Ectodermal cell (in vitro differentiated cells): ENCODE results near the gene MAJIN.
A peak's percentile ranks its signal among the peaks of the same experiment; 100 is the strongest.

Experiments used
- H3K27ac ChIP-seq: 2 replicates; pipeline ENCODE4 v1.7.0; 2013; ENCODE audit warnings: mild to moderate bottlenecking, low read depth, low read length; ENCODE audit not compliant: insufficient read depth, poor library complexity, severe bottlenecking
- H3K27me3 ChIP-seq: 2 replicates; pipeline ENCODE4 v1.7.0; 2013; ENCODE audit warnings: mild to moderate bottlenecking, low read length; ENCODE audit not compliant: insufficient read depth, control insufficient read depth, poor library complexity, severe bottlenecking
- H3K36me3 ChIP-seq: one replicate; pipeline ENCODE4 v1.7.0; 2013; ENCODE audit warnings: low read length; ENCODE audit not compliant: control insufficient read depth, insufficient read depth
- H3K4me1 ChIP-seq: one replicate; pipeline ENCODE4 v1.7.0; 2013; ENCODE audit warnings: low read length; ENCODE audit not compliant: control insufficient read depth, insufficient read depth
- H3K4me3 ChIP-seq: 2 replicates; pipeline ENCODE4 v1.7.0; 2013; ENCODE audit warnings: low read depth, low read length, control low read depth; ENCODE audit not compliant: insufficient read depth
- H3K9me3 ChIP-seq: 2 replicates; pipeline ENCODE4 v1.7.0; 2013; ENCODE audit warnings: mild to moderate bottlenecking, low read length, moderate library complexity; ENCODE audit not compliant: control insufficient read depth
- WGBS, 2 experiments: methylation state at CpG; one replicate each; pipeline ENCODE4 v1.1.7; 2013; ENCODE audit warnings: missing lambda C conversion rate in 2 of 2; 5-methylcytosine and 5-hydroxymethylcytosine counted together

The MAJIN gene

DNA sequence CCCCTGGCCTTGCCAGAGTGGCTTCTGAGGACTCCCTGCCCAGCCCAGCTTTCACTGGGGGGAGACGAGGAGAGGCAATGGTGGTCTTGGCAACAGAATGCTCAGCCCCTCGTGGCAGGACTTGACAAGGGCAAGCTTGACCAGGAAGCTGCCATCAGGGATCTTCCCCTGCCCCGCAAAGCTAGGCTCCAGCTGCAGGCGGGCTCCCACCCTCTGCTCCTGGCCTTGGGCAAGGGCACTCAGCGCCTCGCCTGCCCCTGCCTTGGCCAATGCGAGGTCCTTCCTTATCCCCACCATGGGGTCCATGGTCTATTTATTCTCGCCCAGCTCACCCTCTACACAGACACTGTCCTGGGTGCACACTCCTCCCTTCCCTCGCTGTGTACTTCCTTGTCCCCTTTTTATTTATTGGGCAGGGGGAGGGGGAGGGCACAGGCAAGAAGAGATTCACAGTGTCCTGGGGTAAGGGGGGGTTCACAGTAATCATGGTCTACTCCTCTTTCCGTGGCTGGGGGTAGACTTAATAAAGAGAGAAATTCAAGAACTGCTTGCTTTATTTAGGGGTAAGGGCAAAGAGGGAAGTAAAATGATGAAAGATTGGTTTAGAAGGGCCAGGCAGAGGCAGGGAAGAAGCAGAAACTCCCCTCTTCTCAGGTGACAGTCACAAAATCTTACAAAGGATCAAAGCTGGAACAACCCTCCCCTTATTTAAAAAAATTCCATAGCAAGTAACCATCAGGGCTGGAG is 37.8 kb downstream of the MAJIN start:
- Histone ChIP-seq H3K27ac (no peak overlapping the region), H3K36me3 (no peaks in the 10 kb centered on the region)
- 88 to 90% methylated on average over 9 to 10 of the region's 10 CpGs for WGBS, 2 experiments

DNA sequence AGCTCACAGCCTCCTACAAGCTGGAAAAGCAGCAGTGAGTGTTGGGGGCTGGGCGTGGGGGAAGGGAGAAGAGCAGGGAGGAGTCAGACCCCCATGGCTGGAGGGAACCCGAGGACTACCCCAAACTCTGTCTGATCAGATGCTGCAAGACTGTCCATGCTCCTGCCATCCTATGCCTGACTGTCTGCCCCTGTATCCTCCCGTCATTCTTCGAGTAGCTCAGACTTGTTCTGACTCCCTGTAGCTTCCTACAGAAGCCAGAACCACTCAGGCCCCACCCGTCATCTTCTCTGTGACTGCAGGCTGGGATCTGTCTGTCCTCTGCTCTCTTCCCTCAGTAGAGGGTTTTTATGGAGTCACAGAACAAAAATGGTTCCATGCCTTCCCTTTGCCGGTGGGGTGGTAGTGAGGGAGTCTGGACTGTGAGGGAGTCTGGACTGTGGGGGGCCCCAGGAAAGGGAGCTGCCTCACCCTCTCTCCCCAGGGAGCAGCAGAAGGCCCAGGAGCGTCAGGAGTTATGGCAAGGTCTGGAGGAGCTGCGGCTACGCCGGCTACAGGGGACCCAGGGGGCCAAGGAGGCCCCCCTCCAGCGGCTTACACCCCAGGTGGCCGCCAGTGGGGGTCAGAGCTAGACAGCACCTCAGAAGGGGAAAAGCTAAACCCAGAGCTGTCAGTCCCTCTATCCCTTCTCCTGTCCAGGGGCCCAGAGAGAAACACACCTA is 38.5 kb downstream of the MAJIN start:
- peaks cover 14% of the 10 kb centered on the region for H3K4me1 ChIP-seq
- H3K9me3 ChIP-seq: no peaks in the 10 kb centered on the region
- no peaks in the 10 kb centered on the region for H3K36me3 ChIP-seq
- 89 to 94% methylated on average over 12 of the region's 12 CpGs for WGBS, 2 experiments
- no peak overlapping the region for H3K4me3 ChIP-seq
- H3K27me3 ChIP-seq: no peaks in the 10 kb centered on the region
- H3K27ac ChIP-seq: no peak overlapping the region

More for the DNA sequence above, 37.8 kb downstream of the MAJIN start:
- Histone ChIP-seq H3K27me3 (no peaks in the 10 kb centered on the region), H3K4me1 (peaks cover 14% of the 10 kb centered on the region), H3K9me3 (no peaks in the 10 kb centered on the region), H3K4me3 (no peak overlapping the region)

DNA sequence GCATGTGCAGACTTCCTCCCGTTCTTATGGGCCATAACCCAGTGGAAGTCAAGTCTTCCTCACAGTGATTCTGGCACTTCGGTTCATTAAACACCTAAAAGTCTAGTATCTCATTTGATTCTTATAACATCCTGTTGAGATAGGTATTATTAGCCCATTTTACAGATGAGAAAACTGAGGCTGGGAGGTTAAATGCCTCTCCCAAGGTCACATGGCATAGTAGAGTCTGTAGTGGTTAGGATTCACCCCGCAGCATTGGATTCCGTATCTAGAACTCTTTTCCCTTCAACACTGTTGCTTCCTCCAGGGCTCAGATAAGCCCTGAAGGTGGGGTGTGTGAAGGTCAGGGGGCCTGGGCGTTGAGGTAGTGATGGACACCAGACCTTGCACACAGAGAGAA is 39.6 kb downstream of the MAJIN start:
- 96 to 97% methylated on average over 5 of the region's 5 CpGs for WGBS, 2 experiments
- Histone ChIP-seq H3K36me3 (no peaks in the 10 kb centered on the region), H3K9me3 (no peaks in the 10 kb centered on the region)

DNA sequence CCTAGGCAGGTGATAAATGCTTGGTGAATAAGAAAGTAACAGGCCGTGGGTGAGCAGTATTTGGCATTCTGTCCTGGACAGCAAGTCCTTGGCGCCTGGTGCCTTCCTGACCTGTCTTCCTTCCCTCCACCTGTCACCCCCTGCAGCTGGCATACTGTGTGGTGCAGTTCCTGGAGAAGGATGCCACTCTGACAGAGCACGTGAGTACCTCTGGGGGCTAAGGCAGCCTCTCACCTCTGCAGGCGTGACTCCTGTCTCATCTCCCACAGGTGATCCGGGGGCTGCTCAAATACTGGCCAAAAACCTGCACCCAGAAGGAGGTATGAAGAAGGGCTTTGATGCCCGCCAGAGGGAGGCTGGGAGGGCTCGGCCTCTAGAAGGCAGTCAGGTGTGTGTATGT is 40.6 kb downstream of the MAJIN start:
- Histone ChIP-seq H3K27ac (no peak overlapping the region), H3K4me3 (no peak overlapping the region), H3K27me3 (no peaks in the 10 kb centered on the region), H3K36me3 (no peaks in the 10 kb centered on the region), H3K4me1 (peaks cover 13% of the 10 kb centered on the region), H3K9me3 (no peaks in the 10 kb centered on the region)
- 92% methylated on average over 6 to 7 of the region's 7 CpGs for WGBS, 2 experiments

More for the DNA sequence above, 39.6 kb downstream of the MAJIN start:
- Histone ChIP-seq H3K4me1 (peaks cover 14% of the 10 kb centered on the region), H3K4me3 (no peak overlapping the region), H3K27ac (no peak overlapping the region), H3K27me3 (no peaks in the 10 kb centered on the region)

DNA sequence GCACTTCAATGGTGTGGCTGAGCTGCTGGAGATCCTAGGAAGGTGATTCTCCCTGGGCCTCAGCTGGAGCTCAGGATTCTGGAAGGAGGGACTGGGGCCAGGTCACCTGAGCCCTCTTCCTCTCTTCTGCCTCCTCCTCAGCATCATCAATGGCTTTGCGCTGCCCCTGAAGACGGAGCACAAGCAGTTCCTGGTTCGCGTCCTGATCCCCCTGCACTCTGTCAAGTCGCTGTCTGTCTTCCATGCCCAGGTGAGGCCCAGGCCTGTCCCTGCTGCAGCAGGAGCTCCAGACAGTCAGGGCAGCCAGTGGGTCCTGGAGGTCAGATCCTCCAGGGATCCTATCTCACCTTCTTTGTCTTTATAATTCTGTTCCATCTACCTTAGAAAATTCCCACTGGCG is 41.6 kb downstream of the MAJIN start:
- peaks cover 9% of the 10 kb centered on the region for H3K4me1 ChIP-seq
- H3K36me3 ChIP-seq: no peaks in the 10 kb centered on the region
- H3K27me3 ChIP-seq: peaks cover 2% of the 10 kb centered on the region
- 93 to 94% methylated on average over 6 of the region's 6 CpGs for WGBS, 2 experiments
- H3K27ac ChIP-seq: no peak overlapping the region
- no peak overlapping the region for H3K4me3 ChIP-seq
- no peaks in the 10 kb centered on the region for H3K9me3 ChIP-seq

DNA sequence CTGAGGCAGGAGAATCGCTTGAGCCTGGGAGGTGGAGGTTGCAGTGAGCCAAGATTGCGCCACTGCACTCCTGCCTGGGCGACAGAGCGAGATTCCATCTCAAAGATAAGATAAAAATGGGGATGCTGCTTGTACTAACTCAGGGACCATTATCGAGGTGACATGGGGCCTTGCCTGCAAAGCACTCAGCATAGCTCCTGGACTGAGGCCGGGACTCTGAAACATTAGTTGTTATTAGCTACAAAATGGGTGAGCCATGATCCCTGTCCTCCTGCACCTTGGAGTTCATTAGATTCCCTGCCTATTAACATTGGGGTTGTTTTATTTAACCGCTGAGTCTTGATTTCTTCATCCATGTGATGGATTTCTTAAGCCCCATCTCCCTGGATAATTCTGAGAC is 42.3 kb downstream of the MAJIN start:
- 91 to 95% methylated on average over 7 of the region's 7 CpGs for WGBS, 2 experiments
- Histone ChIP-seq H3K4me1 (peaks cover 9% of the 10 kb centered on the region), H3K4me3 (no peak overlapping the region), H3K27ac (no peak overlapping the region), H3K9me3 (no peaks in the 10 kb centered on the region), H3K36me3 (no peaks in the 10 kb centered on the region), H3K27me3 (peaks cover 10% of the 10 kb centered on the region)

DNA sequence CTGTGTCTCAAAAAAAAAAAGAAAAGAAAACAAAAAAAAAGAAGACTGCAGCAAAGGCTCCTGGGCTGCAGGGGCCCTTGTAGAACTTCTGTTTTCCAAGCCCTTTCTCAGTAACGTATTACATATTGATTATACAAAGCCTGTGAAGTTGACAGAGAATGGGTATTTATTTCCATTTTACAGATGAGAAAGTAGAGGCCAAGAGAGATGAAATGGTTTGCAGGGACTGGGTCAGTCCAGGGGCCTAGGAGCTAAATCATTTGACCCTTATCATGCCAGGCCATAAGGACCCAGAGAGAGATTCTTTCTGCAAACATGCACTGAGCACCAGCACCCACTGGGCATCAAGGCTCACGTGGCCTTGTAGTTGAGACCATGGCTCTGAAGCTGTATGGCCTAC is 43.0 kb downstream of the MAJIN start:
- 88 to 95% methylated on average over 2 of the region's 2 CpGs for WGBS, 2 experiments
- Histone ChIP-seq H3K27me3 (peaks cover 10% of the 10 kb centered on the region), H3K27ac (no peak overlapping the region), H3K36me3 (no peaks in the 10 kb centered on the region), H3K4me3 (no peak overlapping the region), H3K4me1 (peaks cover 9% of the 10 kb centered on the region), H3K9me3 (no peaks in the 10 kb centered on the region)

DNA sequence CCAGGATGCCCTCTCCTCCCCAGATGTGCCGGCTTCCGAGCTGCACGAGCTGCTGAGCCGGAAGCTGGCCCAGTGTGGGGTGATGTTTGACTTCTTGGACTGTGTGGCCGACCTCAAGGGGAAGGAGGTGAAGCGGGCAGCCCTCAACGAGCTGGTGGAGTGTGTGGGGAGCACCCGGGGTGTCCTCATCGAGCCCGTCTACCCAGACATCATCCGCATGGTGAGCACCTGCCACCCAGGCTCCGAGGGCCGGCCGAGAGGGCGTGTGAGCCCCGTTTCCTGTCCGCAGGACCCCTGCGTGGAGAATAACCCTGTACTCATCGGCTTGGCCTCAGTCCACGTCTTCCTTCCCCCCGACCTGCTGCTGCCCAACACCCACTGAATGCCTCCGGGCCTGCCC is 45.2 kb downstream of the MAJIN start:
- H3K4me3 ChIP-seq: no peak overlapping the region
- no peaks in the 10 kb centered on the region for H3K9me3 ChIP-seq
- H3K27me3 ChIP-seq: peaks cover 10% of the 10 kb centered on the region
- 87 to 90% methylated on average over 22 of the region's 22 CpGs for WGBS, 2 experiments
- peaks cover 16% of the 10 kb centered on the region for H3K4me1 ChIP-seq
- H3K36me3 ChIP-seq: no peaks in the 10 kb centered on the region
- no peak overlapping the region for H3K27ac ChIP-seq

DNA sequence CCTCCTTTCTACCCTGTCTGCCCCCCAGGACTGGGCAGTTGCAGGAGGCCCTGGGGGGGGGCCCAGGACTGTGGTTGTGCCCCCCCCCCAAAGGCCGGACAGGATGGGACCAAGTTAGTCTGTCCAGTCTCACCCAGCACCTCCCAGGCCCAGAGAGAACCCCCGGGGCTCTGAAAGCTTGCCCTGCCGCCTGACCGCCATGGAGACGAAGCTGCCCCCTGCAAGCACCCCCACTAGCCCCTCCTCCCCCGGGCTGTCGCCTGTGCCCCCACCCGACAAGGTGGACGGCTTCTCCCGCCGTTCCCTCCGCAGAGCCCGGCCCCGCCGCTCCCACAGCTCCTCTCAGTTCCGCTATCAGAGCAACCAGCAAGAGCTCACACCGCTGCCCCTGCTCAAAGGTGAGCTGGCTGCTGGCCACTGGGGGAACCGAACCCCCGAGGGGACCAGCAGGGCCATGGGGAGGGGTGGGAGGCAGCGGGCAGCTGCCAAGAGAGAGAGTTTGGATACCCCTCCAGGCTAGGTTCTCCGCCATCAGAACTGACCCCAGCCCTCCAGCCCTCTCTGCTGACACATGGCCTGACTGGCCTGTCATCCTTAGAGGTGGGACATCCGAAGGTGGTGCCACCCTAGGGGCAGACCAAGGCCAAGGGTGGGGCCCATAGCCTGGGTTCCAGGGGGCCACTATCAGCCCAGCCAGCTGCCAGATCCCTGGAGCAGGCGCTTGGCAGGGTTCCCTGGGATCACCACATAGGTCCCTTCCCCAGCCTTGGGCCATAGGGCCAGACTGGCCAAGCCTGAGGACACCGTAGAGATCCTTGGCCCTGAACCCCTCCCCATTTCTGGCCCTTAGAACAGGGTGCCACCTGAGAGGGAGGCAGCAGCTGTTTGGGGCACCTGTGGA is 46.1 kb downstream of the MAJIN start:
- no peaks in the 10 kb centered on the region for H3K9me3 ChIP-seq
- 78 to 83% methylated on average over 23 to 24 of the region's 24 CpGs for WGBS, 2 experiments
- peaks cover 16% of the 10 kb centered on the region for H3K4me1 ChIP-seq
- peaks cover 10% of the 10 kb centered on the region for H3K27me3 ChIP-seq
- no peak overlapping the region for H3K27ac ChIP-seq
- peak overlapping the region; percentile 80 for H3K4me3 ChIP-seq
- no peaks in the 10 kb centered on the region for H3K36me3 ChIP-seq

DNA sequence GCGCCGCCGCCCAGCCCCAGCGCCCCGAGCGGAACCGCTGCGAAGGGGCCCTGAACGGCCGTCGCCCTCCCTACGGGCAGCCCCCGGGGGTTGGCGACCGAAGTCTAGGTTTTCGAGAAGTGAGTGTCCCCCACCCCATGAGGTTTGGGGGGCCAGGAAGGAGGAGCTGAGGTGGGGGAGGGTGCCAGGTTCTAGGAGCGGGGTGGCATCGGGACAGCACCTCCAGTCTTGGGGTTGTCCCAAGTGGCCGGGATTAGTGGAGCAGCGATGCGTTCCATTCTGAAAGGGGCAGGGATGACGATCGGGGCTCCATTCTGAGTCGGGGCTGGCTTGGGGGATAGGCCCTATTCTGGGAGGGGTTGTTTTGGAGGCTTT is 47.0 kb downstream of the MAJIN start:
- peaks cover 10% of the 10 kb centered on the region for H3K27me3 ChIP-seq
- peaks cover 16% of the 10 kb centered on the region for H3K4me1 ChIP-seq
- H3K27ac ChIP-seq: no peak overlapping the region
- H3K36me3 ChIP-seq: no peaks in the 10 kb centered on the region
- WGBS, 2 experiments: 2 to 3% methylated on average over 24 of the region's 24 CpGs
- no peaks in the 10 kb centered on the region for H3K9me3 ChIP-seq
- H3K4me3 ChIP-seq: peak overlapping the region; percentile 80
